GM18505 (cell line): ENCODE results near the gene TMEM219.

ENCODE experiments used
- ATAC-seq: cut with Tn5 transposase; IDR thresholded peaks from one replicate; pipeline ENCODE4 v1.9.1; 2021; ENCODE audit not compliant: unreplicated experiment
- POLR2A ChIP-seq: IDR thresholded peaks from 4 replicates; pipeline ENCODE4 v1.6.1; 2011; ENCODE audit warnings: borderline replicate concordance; ENCODE audit not compliant: insufficient read depth, insufficient read length; ENCODE audit errors: extremely low read depth

Gene TMEM219

DNA sequence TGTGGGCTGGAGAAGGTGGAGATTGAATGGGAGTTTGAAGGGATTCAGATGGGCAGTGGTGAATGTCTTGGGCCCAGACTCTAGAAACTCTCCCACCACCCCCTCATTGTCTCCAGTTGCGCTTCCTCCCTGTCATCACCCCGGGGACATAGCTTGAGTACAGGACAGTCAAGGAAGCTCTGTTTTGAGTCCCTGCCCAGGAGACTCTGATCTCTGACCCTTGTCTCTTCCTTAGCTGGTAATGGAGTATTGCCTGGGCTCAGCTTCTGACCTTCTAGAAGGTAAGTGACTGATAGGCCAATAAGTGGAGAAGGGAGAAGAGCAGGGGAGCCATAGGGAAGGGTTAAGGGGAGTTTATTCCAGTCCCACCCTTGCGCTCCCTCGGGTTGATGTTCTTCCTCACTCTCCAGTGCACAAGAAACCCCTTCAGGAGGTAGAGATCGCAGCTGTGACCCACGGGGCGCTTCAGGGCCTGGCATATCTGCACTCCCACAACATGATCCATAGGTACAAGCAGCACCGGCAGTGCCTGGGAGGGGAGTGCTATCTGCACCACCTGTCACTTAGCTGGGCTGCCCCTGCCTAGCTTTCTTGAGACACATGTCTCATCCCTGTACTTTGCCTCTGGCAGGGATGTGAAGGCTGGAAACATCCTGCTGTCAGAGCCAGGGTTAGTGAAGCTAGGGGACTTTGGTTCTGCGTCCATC, 16.8 kb downstream of the TMEM219 start:
- ATAC-seq = no peak
- no peak for TF ChIP-seq POLR2A

DNA sequence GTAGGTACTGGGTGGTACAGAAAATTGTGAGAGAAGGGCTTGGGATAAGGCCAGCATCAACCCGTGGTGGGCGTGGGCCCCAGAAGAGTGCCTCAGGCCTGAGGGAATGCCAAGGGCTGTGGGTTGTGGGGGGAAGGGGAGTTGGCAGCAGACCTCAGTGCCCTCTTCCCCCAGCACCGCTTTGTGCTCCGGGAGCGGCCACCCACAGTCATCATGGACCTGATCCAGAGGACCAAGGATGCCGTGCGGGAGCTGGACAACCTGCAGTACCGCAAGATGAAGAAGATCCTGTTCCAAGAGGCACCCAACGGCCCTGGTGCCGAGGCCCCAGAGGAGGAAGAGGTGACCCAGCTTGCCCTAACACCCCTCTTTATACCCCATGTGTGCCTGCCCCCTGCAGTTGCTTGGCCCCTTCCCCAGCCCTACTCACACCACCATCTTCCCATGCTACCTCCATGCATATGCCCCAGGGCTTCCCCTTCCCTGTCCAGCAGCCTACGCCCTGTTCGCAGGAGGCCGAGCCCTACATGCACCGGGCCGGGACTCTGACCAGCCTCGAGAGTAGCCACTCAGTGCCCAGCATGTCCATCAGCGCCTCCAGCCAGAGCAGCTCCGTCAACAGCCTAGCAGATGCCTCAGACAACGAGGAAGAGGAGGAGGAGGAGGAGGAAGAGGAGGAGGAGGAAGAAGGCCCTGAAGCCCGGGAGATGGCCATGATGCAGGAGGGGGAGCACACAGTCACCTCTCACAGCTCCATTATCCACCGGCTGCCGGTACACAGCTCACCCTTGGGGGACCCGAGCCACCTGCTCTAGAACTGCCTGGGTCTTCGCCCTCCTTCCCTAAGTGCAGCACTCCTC, 20.9 kb downstream of the TMEM219 start:
- TF ChIP-seq POLR2A = no peak
- ATAC-seq = no peak

DNA sequence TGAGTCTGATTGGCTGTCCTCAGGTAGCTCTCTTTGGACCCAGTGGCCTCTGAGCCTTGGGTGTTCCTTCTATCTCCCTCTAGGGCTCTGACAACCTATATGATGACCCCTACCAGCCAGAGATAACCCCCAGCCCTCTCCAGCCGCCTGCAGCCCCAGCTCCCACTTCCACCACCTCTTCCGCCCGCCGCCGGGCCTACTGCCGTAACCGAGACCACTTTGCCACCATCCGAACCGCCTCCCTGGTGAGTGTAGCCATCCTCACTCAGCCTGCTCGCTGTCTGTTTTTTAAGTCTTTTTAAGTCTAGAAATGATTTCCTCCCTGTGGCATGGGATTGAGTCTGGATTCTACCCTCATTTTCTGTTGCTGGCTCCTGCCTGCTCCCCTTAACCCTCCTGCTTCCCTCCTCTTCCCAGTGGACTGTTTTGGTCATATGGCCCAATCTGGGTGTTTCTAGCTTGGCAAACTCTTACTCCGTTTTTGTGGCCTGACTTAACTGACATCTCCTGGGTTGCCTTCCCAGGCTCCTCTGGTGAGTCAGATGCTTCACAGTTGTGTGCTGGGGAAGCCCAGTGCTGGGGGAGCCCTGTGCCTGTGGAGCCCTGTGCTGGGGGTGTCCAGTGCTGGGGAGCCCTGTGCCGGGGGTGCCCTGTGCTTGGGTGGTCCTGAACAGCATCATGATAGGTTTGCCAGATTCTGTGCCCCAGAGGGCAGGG, 21.7 kb downstream of the TMEM219 start:
- no peak for ATAC-seq
- no peak for TF ChIP-seq POLR2A

DNA sequence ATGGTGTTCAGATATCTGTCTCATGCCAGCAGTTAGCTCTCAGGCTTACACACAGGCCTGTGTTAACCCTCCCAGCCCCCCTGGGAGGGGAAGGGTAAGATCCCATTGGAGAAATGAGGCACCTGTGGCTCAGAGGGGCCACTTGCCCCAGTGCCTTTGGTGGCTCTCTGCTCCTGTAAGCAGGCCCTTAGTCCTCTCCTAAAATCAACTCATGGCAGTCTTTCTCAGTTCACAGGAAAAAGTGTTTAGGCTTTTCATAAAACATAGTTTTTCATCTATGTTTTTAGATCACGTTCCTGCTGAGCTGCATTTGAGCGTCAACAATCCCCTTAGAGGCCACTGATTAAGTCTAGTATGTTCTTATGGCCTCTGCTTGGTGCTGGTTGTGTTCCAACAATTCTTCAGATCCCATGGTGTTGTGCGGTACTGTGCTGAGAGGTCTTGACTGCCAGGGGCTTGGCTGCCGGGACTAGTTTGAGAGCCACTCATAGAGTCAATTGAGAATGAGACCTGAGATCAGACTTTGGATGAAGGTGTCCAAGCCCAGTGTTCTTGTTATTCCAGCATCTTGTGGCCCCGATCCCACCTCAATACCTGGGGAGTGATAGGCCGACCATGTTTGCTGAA, 22.4 kb downstream of the TMEM219 start:
- TF ChIP-seq POLR2A = no peak
- ATAC-seq = no peak

DNA sequence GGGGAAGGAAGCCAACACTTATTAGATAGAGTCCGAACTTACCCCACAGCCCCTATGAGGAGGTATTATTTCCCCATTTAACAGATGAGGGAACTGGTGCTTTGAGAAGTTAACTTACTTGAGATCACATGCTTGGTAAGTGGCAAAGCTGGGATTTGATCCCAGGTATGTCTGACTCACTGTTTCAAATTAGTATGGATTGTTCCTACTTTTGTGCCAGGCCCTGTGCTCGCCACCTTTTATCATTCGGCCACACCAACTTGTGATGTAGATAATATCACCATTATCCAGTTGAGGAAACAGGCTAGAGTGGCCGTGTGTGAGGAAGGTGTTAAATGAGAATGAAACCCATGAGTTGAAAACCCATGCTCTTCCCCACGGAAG, 22.9 kb downstream of the TMEM219 start:
- TF ChIP-seq POLR2A = no peak

DNA sequence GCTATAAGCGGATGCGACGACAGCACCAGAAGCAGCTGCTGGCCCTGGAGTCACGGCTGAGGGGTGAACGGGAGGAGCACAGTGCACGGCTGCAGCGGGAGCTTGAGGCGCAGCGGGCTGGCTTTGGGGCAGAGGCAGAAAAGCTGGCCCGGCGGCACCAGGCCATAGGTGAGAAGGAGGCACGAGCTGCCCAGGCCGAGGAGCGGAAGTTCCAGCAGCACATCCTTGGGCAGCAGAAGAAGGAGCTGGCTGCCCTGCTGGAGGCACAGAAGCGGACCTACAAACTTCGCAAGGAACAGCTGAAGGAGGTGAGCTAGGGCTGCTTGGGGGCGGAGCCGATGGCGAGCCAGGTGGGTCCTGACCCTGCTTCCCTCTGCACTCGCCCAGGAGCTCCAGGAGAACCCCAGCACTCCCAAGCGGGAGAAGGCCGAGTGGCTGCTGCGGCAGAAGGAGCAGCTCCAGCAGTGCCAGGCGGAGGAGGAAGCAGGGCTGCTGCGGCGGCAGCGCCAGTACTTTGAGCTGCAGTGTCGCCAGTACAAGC, 23.5 kb downstream of the TMEM219 start:
- no peak for TF ChIP-seq POLR2A
- ATAC-seq = no peak

More for the DNA sequence above, 22.9 kb downstream of the TMEM219 start:
- ATAC-seq = no peak

DNA sequence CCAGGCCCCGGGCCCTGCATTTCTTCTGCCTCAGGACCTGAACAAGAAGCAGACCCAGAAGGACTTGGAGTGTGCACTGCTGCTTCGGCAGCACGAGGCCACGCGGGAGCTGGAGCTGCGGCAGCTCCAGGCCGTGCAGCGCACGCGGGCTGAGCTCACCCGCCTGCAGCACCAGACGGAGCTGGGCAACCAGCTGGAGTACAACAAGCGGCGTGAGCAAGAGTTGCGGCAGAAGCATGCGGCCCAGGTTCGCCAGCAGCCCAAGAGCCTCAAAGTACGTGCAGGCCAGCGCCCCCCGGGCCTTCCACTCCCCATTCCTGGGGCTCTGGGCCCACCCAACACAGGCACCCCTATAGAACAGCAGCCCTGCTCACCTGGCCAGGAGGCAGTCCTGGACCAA, 24.4 kb downstream of the TMEM219 start:
- TF ChIP-seq POLR2A = no peak
- ATAC-seq = no peak

DNA sequence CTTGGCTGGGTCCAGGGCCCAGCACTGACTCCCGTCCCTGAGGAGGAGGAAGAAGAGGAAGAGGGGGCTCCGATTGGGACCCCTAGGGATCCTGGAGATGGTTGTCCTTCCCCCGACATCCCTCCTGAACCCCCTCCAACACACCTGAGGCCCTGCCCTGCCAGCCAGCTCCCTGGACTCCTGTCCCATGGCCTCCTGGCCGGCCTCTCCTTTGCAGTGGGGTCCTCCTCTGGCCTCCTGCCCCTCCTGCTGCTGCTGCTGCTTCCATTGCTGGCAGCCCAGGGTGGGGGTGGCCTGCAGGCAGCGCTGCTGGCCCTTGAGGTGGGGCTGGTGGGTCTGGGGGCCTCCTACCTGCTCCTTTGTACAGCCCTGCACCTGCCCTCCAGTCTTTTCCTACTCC, 25.1 kb downstream of the TMEM219 start:
- no peak for ATAC-seq
- TF ChIP-seq POLR2A = no peak

DNA sequence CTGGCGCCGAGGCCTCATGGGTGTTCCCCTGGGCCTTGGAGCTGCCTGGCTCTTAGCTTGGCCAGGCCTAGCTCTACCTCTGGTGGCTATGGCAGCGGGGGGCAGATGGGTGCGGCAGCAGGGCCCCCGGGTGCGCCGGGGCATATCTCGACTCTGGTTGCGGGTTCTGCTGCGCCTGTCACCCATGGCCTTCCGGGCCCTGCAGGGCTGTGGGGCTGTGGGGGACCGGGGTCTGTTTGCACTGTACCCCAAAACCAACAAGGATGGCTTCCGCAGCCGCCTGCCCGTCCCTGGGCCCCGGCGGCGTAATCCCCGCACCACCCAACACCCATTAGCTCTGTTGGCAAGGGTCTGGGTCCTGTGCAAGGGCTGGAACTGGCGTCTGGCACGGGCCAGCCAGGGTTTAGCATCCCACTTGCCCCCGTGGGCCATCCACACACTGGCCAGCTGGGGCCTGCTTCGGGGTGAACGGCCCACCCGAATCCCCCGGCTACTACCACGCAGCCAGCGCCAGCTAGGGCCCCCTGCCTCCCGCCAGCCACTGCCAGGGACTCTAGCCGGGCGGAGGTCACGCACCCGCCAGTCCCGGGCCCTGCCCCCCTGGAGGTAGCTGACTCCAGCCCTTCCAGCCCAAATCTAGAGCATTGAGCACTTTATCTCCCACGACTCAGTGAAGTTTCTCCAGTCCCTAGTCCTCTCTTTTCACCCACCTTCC, 25.6 kb downstream of the TMEM219 start:
- no peak for TF ChIP-seq POLR2A
- no peak for ATAC-seq

DNA sequence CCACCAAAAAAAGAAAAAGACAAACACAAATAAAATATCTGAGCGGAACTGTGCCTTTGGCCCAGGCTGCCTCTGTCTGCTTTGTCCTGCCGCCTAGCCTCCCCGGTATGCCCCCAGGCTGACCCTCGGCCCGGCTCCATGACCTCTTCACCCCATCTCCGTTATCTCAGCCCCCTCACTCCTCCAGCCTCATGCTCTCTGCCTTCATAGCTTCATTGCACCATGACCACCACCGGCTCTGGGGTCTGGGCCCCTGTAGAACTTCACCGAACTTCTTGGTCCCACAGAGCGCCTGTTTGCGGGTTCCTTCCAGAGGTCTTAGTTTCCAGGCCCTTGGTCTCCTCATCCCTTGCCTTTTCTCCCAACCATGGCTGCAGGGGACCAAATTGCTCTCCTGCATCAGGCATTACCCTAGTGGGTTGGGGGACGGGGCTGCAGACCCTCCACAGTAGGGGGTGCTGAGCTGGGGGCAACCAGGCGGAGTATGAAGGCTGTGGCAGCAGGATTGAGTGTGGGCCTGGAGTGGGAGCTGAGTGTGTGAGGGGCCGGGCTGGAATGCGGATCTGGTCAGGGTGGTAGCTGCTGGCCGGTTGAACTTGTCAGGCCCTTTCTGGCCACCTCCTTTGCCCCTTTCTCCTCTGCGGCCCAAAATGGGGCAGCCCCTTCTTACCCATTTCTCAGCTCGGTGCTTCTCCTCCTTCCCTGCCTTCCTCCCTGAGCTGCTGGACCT, 26.6 kb downstream of the TMEM219 start:
- TF ChIP-seq POLR2A = no peak
- no peak for ATAC-seq

DNA sequence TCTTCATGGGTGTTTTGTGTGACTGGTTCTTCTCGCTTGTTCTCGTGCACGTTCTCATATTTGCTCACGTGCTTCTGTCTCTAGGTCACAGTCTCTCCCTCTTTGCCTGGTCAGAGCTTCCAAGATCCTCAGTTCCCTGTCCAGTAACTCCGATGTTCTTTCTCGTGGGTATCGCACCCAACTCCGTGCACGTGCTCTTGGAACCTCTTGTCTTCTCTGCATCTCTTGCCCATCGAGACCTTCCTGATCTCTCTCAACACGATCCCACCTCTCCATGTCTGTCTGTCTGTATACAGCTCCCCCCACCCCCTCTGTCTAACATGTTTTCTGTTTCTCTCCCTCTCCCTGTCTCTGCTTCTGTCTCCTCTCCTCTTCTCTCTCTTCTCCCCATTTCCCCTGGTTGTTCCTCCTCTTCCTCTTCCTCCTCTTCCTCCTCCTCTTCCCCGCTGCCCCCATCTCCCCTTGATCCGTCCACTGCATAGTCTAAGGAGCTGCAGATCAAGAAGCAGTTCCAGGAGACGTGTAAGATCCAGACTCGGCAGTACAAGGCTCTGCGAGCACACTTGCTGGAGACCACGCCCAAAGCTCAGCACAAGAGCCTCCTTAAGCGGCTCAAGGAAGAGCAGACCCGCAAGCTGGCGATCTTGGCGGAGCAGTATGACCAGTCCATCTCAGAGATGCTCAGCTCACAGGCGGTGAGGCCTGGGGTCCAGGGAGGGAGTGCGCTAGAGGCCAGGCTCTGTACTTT, 27.4 kb downstream of the TMEM219 start:
- ATAC-seq = no peak
- TF ChIP-seq POLR2A = no peak
